A549 (cell line): Measurements from ENCODE around the gene TYK2. TPM values are rescaled to one million over a fixed set of nuclear protein-coding genes. Genes with fewer than 3 reads are reported as not detected.

Source experiments
- ATAC-seq, 2 experiments: fragments of 200-7000 bp in 1 of 2; fragments of >200 bp in 1 of 2; cut with Nextera tagmentation in 1 of 2; cut with Tn5 transposase in 1 of 2; 3 replicates each; pipeline versions ENCODE4 v1.8.0 to v1.9.1; 2018 to 2020; ENCODE audit warnings: mild to moderate bottlenecking in 1 of 2, moderate library complexity in 1 of 2
- CTCF ChIA-PET: fragments of 300-600 bp; sonication (Branson Sonifier 250); formaldehyde crosslinking; extraction: SDS; loops from one replicate; lab custom pipeline; 2021; ENCODE audit warnings: antibody characterized with exemption, inconsistent platforms; lab: Yijun Ruan, JAX
- POLR2A ChIA-PET: fragments of 350-600 bp; formaldehyde crosslinking; extraction: SDS; loops from one replicate; lab custom pipeline; 2021; ENCODE audit warnings: antibody characterized with exemption, inconsistent platforms; lab: Yijun Ruan, JAX
- DNase-seq, 2 experiments: peaks; one replicate each; pipeline versions ENCODE4 v3.0.0 to v3.0.0-alpha.2; 2011 to 2016; ENCODE audit warnings: low read depth in 1 of 2, low spot score in 1 of 2
- FAIRE-seq: peaks from 2 replicates; lab custom pipeline; 2011; peaks lifted over from hg19 to GRCh38; lab: Jason Lieb, UNC
- H3K27ac ChIP-seq, 2 experiments: fragments of >200 bp; sonication (Bioruptor Twin); formaldehyde crosslinking; 3 replicates each; pipeline ENCODE4 v1.5.1; 2016 to 2017
- H3K4me1 ChIP-seq: fragments of >200 bp; sonication (Bioruptor Twin); formaldehyde crosslinking; 3 replicates; pipeline ENCODE4 v1.6.1; 2016
- H3K4me2 ChIP-seq: fragments of >200 bp; sonication (Bioruptor Twin); formaldehyde crosslinking; 3 replicates; pipeline ENCODE4 v1.6.1; 2016
- H3K4me3 ChIP-seq: fragments of >200 bp; sonication (Bioruptor Twin); formaldehyde crosslinking; 3 replicates; pipeline ENCODE4 v1.5.1; 2016
- H3K9me3 ChIP-seq: fragments of >200 bp; sonication (Bioruptor Twin); formaldehyde crosslinking; 3 replicates; pipeline ENCODE4 v1.6.1; 2016
- ATOH8 ChIP-seq: fragments of 250-450 bp; sonication (Bioruptor Pico); IDR thresholded peaks from 2 replicates; pipeline ENCODE4 v1.5.0; 2020; ENCODE audit warnings: low read depth, mild to moderate bottlenecking, moderate library complexity
- CBX2 ChIP-seq: fragments of 200-600 bp; sonication (generic); IDR thresholded peaks from 2 replicates; pipeline ENCODE4 v1.6.1; 2016; ENCODE audit warnings: low read depth, mild to moderate bottlenecking, borderline replicate concordance
- CBX8 ChIP-seq: fragments of 200-600 bp; sonication (generic); IDR thresholded peaks from 2 replicates; pipeline ENCODE4 v1.6.1; 2016
- CHD2 ChIP-seq: fragments of 150-350 bp; IDR thresholded peaks from 2 replicates; pipeline ENCODE4 v1.6.1; 2014; ENCODE audit warnings: low read length; ENCODE audit not compliant: partially characterized antibody
- CTCF ChIP-seq: fragments of >200 bp; sonication (Bioruptor Twin); formaldehyde crosslinking; IDR thresholded peaks from 3 replicates; pipeline ENCODE4 v1.5.1; 2016
- EHMT2 ChIP-seq: fragments of 200-600 bp; sonication (generic); IDR thresholded peaks from 2 replicates; pipeline ENCODE4 v1.6.1; 2016; ENCODE audit warnings: antibody characterized with exemption, low read depth, mild to moderate bottlenecking, moderate library complexity
- EP300 ChIP-seq, 2 experiments: fragments of >200 bp; sonication (Bioruptor Twin); formaldehyde crosslinking; IDR thresholded peaks; 2 replicates in 1 of 2; 3 replicates in 1 of 2; pipeline ENCODE4 v1.6.1; 2016 to 2017
- ESRRA ChIP-seq: fragments of 150-350 bp; IDR thresholded peaks from 2 replicates; pipeline ENCODE4 v1.6.1; 2014; ENCODE audit warnings: mild to moderate bottlenecking, low read length, borderline replicate concordance
- FOSL2 ChIP-seq, 2 experiments: fragments of 450-650 bp in 1 of 2; fragments of >200 bp in 1 of 2; sonication (Bioruptor Twin) in 1 of 2; formaldehyde crosslinking; IDR thresholded peaks; 2 replicates each; pipeline versions ENCODE4 v1.5.0 to v1.6.1; 2016 to 2020; ENCODE audit warnings: mild to moderate bottlenecking in 1 of 2, moderate library complexity in 1 of 2
- HDAC2 ChIP-seq: fragments of 200-600 bp; sonication (generic); IDR thresholded peaks from 2 replicates; pipeline ENCODE4 v1.6.1; 2016
- HES2 ChIP-seq: fragments of >200 bp; sonication (Bioruptor Twin); formaldehyde crosslinking; IDR thresholded peaks from 2 replicates; pipeline ENCODE4 v1.6.1; 2016
- HEYL ChIP-seq: fragments of 250-450 bp; sonication (Bioruptor Pico); IDR thresholded peaks from 2 replicates; pipeline ENCODE4 v1.8.0; 2021; ENCODE audit warnings: mild to moderate bottlenecking, moderate library complexity
- HMGXB4 ChIP-seq: fragments of 250-450 bp; sonication (Bioruptor Pico); IDR thresholded peaks from 2 replicates; pipeline ENCODE4 v1.5.0; 2021; ENCODE audit warnings: mild to moderate bottlenecking, moderate library complexity, borderline replicate concordance
- HOXB13 ChIP-seq: fragments of 250-450 bp; sonication (Bioruptor Pico); IDR thresholded peaks from 2 replicates; pipeline ENCODE4 v1.5.0; 2020; ENCODE audit warnings: low read depth, mild to moderate bottlenecking, moderate library complexity
- HOXB5 ChIP-seq: fragments of 250-450 bp; sonication (Bioruptor Pico); IDR thresholded peaks from 2 replicates; pipeline ENCODE4 v1.5.0; 2020; ENCODE audit warnings: mild to moderate bottlenecking, moderate library complexity
- JUN ChIP-seq, 2 experiments: fragments of >200 bp; sonication (Bioruptor Twin); formaldehyde crosslinking; IDR thresholded peaks; 2 replicates in 1 of 2; 3 replicates in 1 of 2; pipeline ENCODE4 v1.6.1; 2016 to 2017
- KDM1A ChIP-seq: fragments of 200-600 bp; sonication (generic); IDR thresholded peaks from 2 replicates; pipeline ENCODE4 v1.6.1; 2016; ENCODE audit warnings: low read depth, mild to moderate bottlenecking
- KDM5A ChIP-seq: fragments of 200-600 bp; sonication (generic); IDR thresholded peaks from 2 replicates; pipeline ENCODE4 v1.6.1; 2016; ENCODE audit warnings: antibody characterized with exemption, mild to moderate bottlenecking
- MAX ChIP-seq: IDR thresholded peaks from 2 replicates; pipeline ENCODE4 v1.6.1; 2012
- MAZ ChIP-seq: fragments of 150-350 bp; IDR thresholded peaks from 2 replicates; pipeline ENCODE4 v1.6.1; 2014; ENCODE audit warnings: antibody characterized with exemption, low read depth, low read length, borderline replicate concordance
- POLR2A ChIP-seq: IDR thresholded peaks from 2 replicates; pipeline ENCODE4 v1.6.1; 2012; ENCODE audit warnings: mild to moderate bottlenecking, low read length
- POLR2AphosphoS2 ChIP-seq: conservative IDR thresholded peaks from 2 replicates; pipeline ENCODE4 v1.6.1; 2012; ENCODE audit warnings: low read length, improper control_type of control experiment, inconsistent platforms
- SREBF2 ChIP-seq: fragments of 450-650 bp; IDR thresholded peaks from 2 replicates; pipeline ENCODE4 v1.6.1; 2014; ENCODE audit warnings: mild to moderate bottlenecking, moderate library complexity
- WGBS: methylation state at CpG from one replicate; pipeline ENCODE4 v1.1.6; 2017; ENCODE audit errors: missing lambda C conversion rate; 5-methylcytosine and 5-hydroxymethylcytosine counted together
- polyA plus RNA-seq, 4 experiments: library from polyadenylated mRNA; depleted of rRNA in 3 of 4; stranded (reverse); fragments of >200 nt; fragmentation: RNase III in 1 of 4; extraction: RNeasy Plus Mini Kit Qiagen cat#74134 plus additional on column Dnase treatment in 1 of 4; gene quantifications; 2 replicates in 3 of 4; 3 replicates in 1 of 4; pipeline ENCODE4 v1.2.3, GENCODE V29; 2011 to 2017

TYK2 gene
- polyA plus RNA-seq, 2 of the 4 experiments (the other 2 are of a cell fraction), result 17.0 to 57.1 TPM

GRCh38 chr19:10416380-10417257 lies 36.2 kb upstream of the TYK2 start (continued):
- TF ChIP-seq KDM1A (peak; percentile 97), EP300 (IDR thresholded peaks at IDR 0.05) (no peak), HES2 (no peak), CTCF (peak; percentile 87), HDAC2 (peak; percentile 83; the same call in 1 of the 2 replicates), FOSL2 (IDR thresholded peaks at IDR 0.05) (no peak), FOSL2 (CRISPR knock-in tag; IDR thresholded peaks at IDR 0.05) (peak; percentile 81), POLR2A (no peak), JUN (IDR thresholded peaks at IDR 0.05) (peak in 1 of 2 experiments; percentile 64; a peak in 3 of 5 replicates), MAZ (no peak), KDM5A (no peak), ESRRA (no peak), CBX2 (no peak), ATOH8 (CRISPR knock-in tag) (peak; percentile 97), EHMT2 (no peak)

- DNase-seq (no peak), ATAC-seq (no peak)
- CTCF ChIA-PET, result interaction anchor here (0.6 to 7.1 kb wide), 17 partner anchors 11 to 248 kb away, joined by 3 to 172 read pairs (median 4); partner anchors contain the start of genes CDC37, ICAM1 and ICAM5
- Histone ChIP-seq H3K27ac (peak overlapping the region; percentile 71 to 87), H3K4me3 (peak overlapping the region; percentile 63)
- 2% methylated on average over 9 of the region's 9 CpGs for WGBS
- POLR2A ChIA-PET, result interaction anchor here (0.8 kb wide), 1 partner anchor 12 kb away, joined by 4 read pairs; the partner anchor contains the start of gene CDC37
- no peak for TF ChIP-seq CTCF
- TF ChIP-seq CHD2, result no peak
- TF ChIP-seq HOXB13 (CRISPR knock-in tag), result no peak
- TF ChIP-seq HEYL, result no peak
- no peak for TF ChIP-seq SREBF2
- no peak for TF ChIP-seq CBX8
- TF ChIP-seq POLR2AphosphoS2, result no peak
- no peak for TF ChIP-seq KDM1A
- TF ChIP-seq HMGXB4, result no peak
- TF ChIP-seq MAZ, result no peak
- no peak for TF ChIP-seq JUN (IDR thresholded peaks at IDR 0.05)
- no peak for TF ChIP-seq HES2
- no peak for TF ChIP-seq MAX
- no peak for TF ChIP-seq HOXB5 (CRISPR knock-in tag)
- TF ChIP-seq EP300 (IDR thresholded peaks at IDR 0.05), result no peak
- TF ChIP-seq, all 56 proteins: peak for 0
- FAIRE-seq, result no peak
- peaks cover 24% of the 10 kb centered on the region for H3K4me1 ChIP-seq
- H3K9me3 ChIP-seq, result 0 out of 3 replicates have a peak, but pooled peaks cover 4% of the 10 kb centered on the region
- H3K4me2 ChIP-seq, result peak overlapping the region; percentile 77
Measured at GRCh38 chr19:10416083-10416379, 35.7 kb upstream of the TYK2 start.
